Uterus (tissue), 4 donors: ENCODE measurements around the gene DIP2A. TPM values are rescaled to one million over a fixed set of nuclear protein-coding genes. Genes with fewer than 3 reads are reported as not detected.

Experiments
- DNase-seq, 2 donors: peaks; one replicate each; pipeline ENCODE4 v3.0.0-alpha.2; 2019 to 2020
- H3K27ac ChIP-seq, 2 donors: fragments of 200-600 bp; sonication (generic); 1 replicate in 1 of 2; 2 replicates in 1 of 2; pipeline ENCODE4 v1.5.1; 2016 to 2018
- H3K27me3 ChIP-seq, 2 donors: fragments of 200-600 bp; sonication (generic); one replicate each; pipeline ENCODE4 v1.5.1; 2018 to 2019; ENCODE audit warnings: control low read depth in 1 of 2
- H3K36me3 ChIP-seq, 2 donors: fragments of 200-600 bp; sonication (generic); one replicate each; pipeline ENCODE4 v1.5.1; 2019; ENCODE audit warnings: control low read depth in 1 of 2
- H3K4me1 ChIP-seq, 2 donors: fragments of 200-600 bp; sonication (generic); one replicate each; pipeline ENCODE4 v1.5.1; 2018 to 2019; ENCODE audit warnings: control low read depth in 1 of 2
- H3K4me3 ChIP-seq, 2 donors: fragments of 200-600 bp; sonication (generic); 1 replicate in 1 of 2; 2 replicates in 1 of 2; pipeline ENCODE4 v1.5.1; 2018 to 2019; ENCODE audit warnings: mild to moderate bottlenecking in 1 of 2
- H3K9me3 ChIP-seq, 2 donors: fragments of 200-600 bp; sonication (generic); one replicate each; pipeline ENCODE4 v1.5.1; 2019; ENCODE audit warnings: control low read depth in 1 of 2
- POLR2A ChIP-seq, 2 donors: fragments of 450-650 bp; IDR thresholded peaks; one replicate each; pipeline ENCODE4 v1.6.1; 2016; ENCODE audit warnings: antibody characterized with exemption in 2 of 2, mild to moderate bottlenecking in 1 of 2, moderate library complexity in 1 of 2
- intact Hi-C: fragments of 100-400 bp; cut with DNase I; formaldehyde crosslinking; loops from one replicate; pipeline ENCODE4 v1.15.1; 2023; ENCODE audit warnings: low total_unique reads
- total RNA-seq, 4 donors: library from RNA; depleted of rRNA in 3 of 4; stranded (reverse); fragments of >200 nt in 3 of 4; gene quantifications; one replicate each; pipeline versions ENCODE4 v1.1.0 to v1.2.4, GENCODE V29; 2014 to 2023
- TF ChIP-seq, protein P1 (sequence below), 4 experiments: fragments of 200-600 bp in 2 of 4; fragments of 450-650 bp in 2 of 4; sonication (generic) in 2 of 4; IDR thresholded peaks; one replicate each; pipeline ENCODE4 v1.5.1; 2016 to 2019; ENCODE audit warnings: antibody characterized with exemption in 4 of 4, mild to moderate bottlenecking in 2 of 4, moderate library complexity in 1 of 4
- donor health status: DM: yes; HTN: yes; CAD: no.

Gene DIP2A
- total RNA-seq, 4 donors from 2014 or later, result 51.0 to 56.3 (median 51.6) TPM

DNA sequence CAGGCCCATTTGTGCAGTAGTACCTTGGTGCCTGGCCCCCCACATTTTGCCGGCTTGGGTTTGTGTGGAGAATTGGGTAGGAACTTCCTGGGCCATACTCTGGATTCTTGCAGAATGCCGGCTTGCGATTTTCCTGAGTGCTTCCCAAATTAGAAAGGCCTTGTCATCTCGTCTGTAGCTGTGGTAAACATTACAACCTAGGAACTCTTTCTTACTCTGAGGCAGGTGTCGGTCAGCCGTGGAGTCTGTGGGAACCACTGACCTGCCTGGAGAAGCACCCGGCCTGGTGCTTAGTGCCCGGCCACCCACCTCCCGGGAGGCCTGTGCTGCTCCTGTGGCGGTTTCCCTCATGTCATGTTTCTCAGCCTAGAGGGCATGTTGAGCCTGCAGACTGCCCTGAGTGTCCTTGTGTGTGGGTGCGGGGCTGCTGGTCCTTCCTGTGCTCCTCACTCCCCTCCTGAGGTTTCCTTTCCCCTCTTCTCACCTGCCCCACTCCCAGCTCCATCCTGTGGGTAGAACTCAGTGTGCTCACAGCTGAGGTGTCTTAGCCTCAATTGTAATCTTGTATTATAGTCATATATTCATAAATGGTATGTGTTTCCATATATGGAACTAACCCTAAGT lies 81.5 kb downstream of the DIP2A start:
- no peak for DNase-seq
- Histone ChIP-seq H3K27me3 (no peaks in the 10 kb centered on the region), H3K9me3 (no peaks in the 10 kb centered on the region), H3K27ac (no peak overlapping the region), H3K4me3 (no peak overlapping the region), H3K36me3 (no peaks in the 10 kb centered on the region), H3K4me1 (no peaks in the 10 kb centered on the region)
- intact Hi-C loops, result no loop called here
- no peak for TF ChIP-seq POLR2A (IDR thresholded peaks at IDR 0.05)
- TF ChIP-seq, protein P1, sequence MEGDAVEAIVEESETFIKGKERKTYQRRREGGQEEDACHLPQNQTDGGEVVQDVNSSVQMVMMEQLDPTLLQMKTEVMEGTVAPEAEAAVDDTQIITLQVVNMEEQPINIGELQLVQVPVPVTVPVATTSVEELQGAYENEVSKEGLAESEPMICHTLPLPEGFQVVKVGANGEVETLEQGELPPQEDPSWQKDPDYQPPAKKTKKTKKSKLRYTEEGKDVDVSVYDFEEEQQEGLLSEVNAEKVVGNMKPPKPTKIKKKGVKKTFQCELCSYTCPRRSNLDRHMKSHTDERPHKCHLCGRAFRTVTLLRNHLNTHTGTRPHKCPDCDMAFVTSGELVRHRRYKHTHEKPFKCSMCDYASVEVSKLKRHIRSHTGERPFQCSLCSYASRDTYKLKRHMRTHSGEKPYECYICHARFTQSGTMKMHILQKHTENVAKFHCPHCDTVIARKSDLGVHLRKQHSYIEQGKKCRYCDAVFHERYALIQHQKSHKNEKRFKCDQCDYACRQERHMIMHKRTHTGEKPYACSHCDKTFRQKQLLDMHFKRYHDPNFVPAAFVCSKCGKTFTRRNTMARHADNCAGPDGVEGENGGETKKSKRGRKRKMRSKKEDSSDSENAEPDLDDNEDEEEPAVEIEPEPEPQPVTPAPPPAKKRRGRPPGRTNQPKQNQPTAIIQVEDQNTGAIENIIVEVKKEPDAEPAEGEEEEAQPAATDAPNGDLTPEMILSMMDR (IDR thresholded peaks at IDR 0.05), result no peak

DNA sequence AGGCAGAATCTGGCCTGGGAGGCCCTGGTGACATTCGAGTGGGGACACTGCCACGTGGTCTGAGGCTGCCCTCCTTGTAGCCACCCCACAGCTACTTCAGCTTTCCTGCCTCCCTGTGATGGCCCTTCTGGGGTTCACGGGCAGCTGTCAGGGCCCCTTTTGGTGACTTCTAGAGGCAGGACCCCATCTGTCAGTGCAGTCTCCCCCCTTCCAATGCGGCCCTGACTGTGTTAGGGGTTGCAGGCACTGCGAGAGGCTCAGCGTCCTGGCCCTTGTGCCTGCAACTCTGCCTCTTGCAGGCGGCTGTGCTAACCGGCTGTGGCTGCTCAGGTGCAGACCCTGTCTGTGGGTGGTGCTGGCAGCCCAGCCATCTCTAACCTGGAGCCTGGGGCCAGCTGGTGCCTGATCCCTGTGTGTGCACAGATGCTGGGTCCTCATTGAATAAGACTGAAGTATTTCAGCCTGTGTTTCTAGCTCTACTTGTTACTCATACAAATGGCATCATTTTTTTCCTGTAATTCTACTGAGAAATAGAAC lies 84.0 kb downstream of the DIP2A start:
- H3K9me3 ChIP-seq, result no peaks in the 10 kb centered on the region
- H3K36me3 ChIP-seq, result no peaks in the 10 kb centered on the region
- intact Hi-C loops, result no loop called here
- no peak overlapping the region for H3K4me3 ChIP-seq
- H3K4me1 ChIP-seq, result no peaks in the 10 kb centered on the region
- no peak overlapping the region for H3K27ac ChIP-seq
- TF ChIP-seq POLR2A (IDR thresholded peaks at IDR 0.05), result no peak
- no peaks in the 10 kb centered on the region for H3K27me3 ChIP-seq
- DNase-seq, result no peak

DNA sequence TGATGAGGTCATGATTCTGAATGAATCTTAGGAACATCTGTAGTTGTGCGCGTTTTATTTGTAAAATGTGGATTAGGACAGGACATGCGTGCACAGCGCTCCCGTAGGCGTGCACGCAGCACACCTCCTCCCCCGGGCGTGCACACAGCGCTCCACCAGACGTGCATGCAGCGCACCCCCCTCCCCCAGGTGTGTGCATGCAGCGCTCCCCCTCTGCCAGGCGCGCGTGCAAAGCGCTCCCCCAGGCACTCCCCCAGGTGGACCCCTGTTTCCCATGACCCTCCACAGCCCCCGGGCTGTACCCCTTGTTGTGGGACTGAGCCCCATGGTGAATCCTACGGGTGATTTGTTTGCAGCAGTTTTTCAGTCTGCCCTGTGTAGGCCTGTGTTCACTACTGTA lies 84.6 kb downstream of the DIP2A start:
- Histone ChIP-seq H3K36me3 (no peaks in the 10 kb centered on the region), H3K4me1 (no peaks in the 10 kb centered on the region), H3K9me3 (no peaks in the 10 kb centered on the region), H3K4me3 (no peak overlapping the region), H3K27ac (no peak overlapping the region), H3K27me3 (no peaks in the 10 kb centered on the region)
- TF ChIP-seq POLR2A (IDR thresholded peaks at IDR 0.05), result no peak
- TF ChIP-seq, protein P1 (IDR thresholded peaks at IDR 0.05), result no peak
- DNase-seq, result no peak
- intact Hi-C loops, result no loop called here

DNA sequence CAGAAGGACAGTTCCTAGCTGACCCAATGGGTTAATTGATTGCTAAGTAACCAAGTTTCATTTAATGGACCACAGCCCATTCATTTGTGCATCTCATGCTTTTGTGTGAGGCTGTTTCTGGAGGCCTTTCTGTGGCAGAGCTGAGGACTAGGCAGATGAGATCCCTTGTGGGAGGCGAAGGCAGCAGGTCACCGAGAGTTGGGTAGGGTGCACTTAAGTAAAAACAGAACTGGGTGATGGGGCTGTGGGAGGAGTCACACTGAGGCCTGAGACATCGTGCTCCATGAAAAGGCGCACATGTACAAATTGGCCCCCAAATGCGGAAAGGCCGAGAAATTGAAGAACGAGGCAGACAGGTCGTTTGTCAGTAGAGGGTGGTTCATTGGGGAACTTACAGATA lies 85.3 kb downstream of the DIP2A start:
- no peaks in the 10 kb centered on the region for H3K9me3 ChIP-seq
- H3K27ac ChIP-seq, result no peak overlapping the region
- H3K36me3 ChIP-seq, result no peaks in the 10 kb centered on the region
- H3K4me3 ChIP-seq, result no peak overlapping the region
- intact Hi-C loops, result no loop called here
- DNase-seq, result no peak
- no peaks in the 10 kb centered on the region for H3K4me1 ChIP-seq
- no peak for TF ChIP-seq POLR2A (IDR thresholded peaks at IDR 0.05)
- TF ChIP-seq, protein P1 (IDR thresholded peaks at IDR 0.05), result no peak
- no peaks in the 10 kb centered on the region for H3K27me3 ChIP-seq

DNA sequence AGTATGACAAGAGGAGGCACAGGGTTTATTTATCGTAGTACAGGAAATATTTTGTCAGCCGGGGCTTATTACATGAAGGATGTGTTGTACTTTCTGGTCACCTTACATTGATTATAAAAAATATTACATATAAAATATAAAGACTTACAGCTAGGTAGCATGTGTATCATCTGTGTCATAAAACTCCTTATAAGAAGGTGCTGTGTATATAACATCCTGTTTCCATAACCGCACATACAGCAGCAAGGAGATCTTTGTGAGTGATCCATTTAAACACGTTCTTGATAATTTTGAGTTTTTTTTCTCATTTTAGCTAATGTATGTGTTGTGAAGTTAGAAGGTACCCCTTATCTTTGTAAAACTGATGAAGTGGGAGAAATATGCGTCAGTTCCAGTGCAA lies 86.1 kb downstream of the DIP2A start:
- intact Hi-C loops, result no loop called here
- H3K4me3 ChIP-seq, result no peak overlapping the region
- DNase-seq, result no peak
- no peaks in the 10 kb centered on the region for H3K9me3 ChIP-seq
- no peaks in the 10 kb centered on the region for H3K4me1 ChIP-seq
- TF ChIP-seq POLR2A (IDR thresholded peaks at IDR 0.05), result no peak
- TF ChIP-seq, protein P1 (IDR thresholded peaks at IDR 0.05), result no peak
- H3K36me3 ChIP-seq, result no peaks in the 10 kb centered on the region
- H3K27me3 ChIP-seq, result no peaks in the 10 kb centered on the region
- H3K27ac ChIP-seq, result no peak overlapping the region
